Fibroblast of mammary gland (primary cell): ENCODE data around the gene GALNT10.
A peak's percentile ranks its signal among the peaks of the same experiment; 100 is the strongest.

ENCODE experiments used
- DNase-seq: peaks from one replicate; pipeline ENCODE4 v3.0.0-alpha.2; 2010; ENCODE audit warnings: low read depth
- H3K4me3 ChIP-seq: 2 replicates; pipeline ENCODE4 v1.5.1; 2011; ENCODE audit warnings: low read depth, mild to moderate bottlenecking, low read length, moderate library complexity; ENCODE audit not compliant: control insufficient read depth
- CTCF ChIP-seq: conservative IDR thresholded peaks from 2 replicates; pipeline ENCODE4 v1.5.1; 2011; ENCODE audit warnings: low read depth, low read length, inconsistent platforms; ENCODE audit not compliant: control insufficient read depth, insufficient read depth

The GALNT10 gene

GRCh38 chr5:154193283-154193682 is 2.8 kb downstream of the GALNT10 start:
- TF ChIP-seq CTCF, result no peak
- no peak overlapping the region for H3K4me3 ChIP-seq
- DNase-seq, result no peak

GRCh38 chr5:154193701-154194121 is 3.2 kb downstream of the GALNT10 start:
- H3K4me3 ChIP-seq, result no peak overlapping the region
- peak; percentile 57 for DNase-seq
- no peak for TF ChIP-seq CTCF

- DNase-seq, result peak; percentile 63
- TF ChIP-seq CTCF, result no peak
- no peak overlapping the region for H3K4me3 ChIP-seq
These were observed 4.1 kb downstream of the GALNT10 start for GRCh38 chr5:154194345-154195329.

- no peak for DNase-seq
- no peak for TF ChIP-seq CTCF
- H3K4me3 ChIP-seq, result no peak overlapping the region
These were observed 5.7 kb downstream of the GALNT10 start for GRCh38 chr5:154196281-154196680.

- H3K4me3 ChIP-seq, result no peak overlapping the region
- peak; percentile 75 for TF ChIP-seq CTCF
- DNase-seq, result peak; percentile 70
These were observed 6.6 kb downstream of the GALNT10 start for GRCh38 chr5:154196955-154197652.

- DNase-seq, result peak; percentile 68
- TF ChIP-seq CTCF, result no peak
- H3K4me3 ChIP-seq, result no peak overlapping the region
These were observed 7.4 kb downstream of the GALNT10 start for GRCh38 chr5:154197801-154198491.
